Spleen (tissue), 11 donors: ENCODE results near the gene SLC38A7. TPM values are rescaled to one million over a fixed set of nuclear protein-coding genes. Genes with fewer than 3 reads are reported as not detected.
"Not testable (repeated sequence)": the region's sequence is repeated elsewhere in the genome, so short reads cannot be mapped to it uniquely, and the experiment has no call there.

Experiments used
- DNase-seq: peaks from one replicate; pipeline ENCODE4 v3.0.0-alpha.2; 2020
- H3K27ac ChIP-seq, 8 donors: fragments of 200-600 bp; sonication (generic) in 7 of 8; 1 replicate in 4 of 8; 2 replicates in 4 of 8; pipeline versions ENCODE4 v1.5.0 to v1.8.0; 2016 to 2021; ENCODE audit warnings: inconsistent platforms in 4 of 8, mild to moderate bottlenecking in 4 of 8, moderate library complexity in 1 of 8
- H3K27me3 ChIP-seq, 7 donors: fragments of 200-600 bp; sonication (generic) in 6 of 7; replicated peaks in 1 of 7; 1 replicate in 4 of 7; 2 replicates in 3 of 7; pipeline versions ENCODE4 v1.5.0 to v1.8.0; 2016 to 2021; ENCODE audit warnings: inconsistent platforms in 3 of 7, mild to moderate bottlenecking in 1 of 7
- H3K36me3 ChIP-seq, 6 donors: fragments of 200-600 bp; sonication (generic) in 5 of 6; 1 replicate in 4 of 6; 2 replicates in 2 of 6; pipeline versions ENCODE4 v1.5.0 to v1.8.0; 2016 to 2021; ENCODE audit warnings: inconsistent platforms in 2 of 6
- H3K4me1 ChIP-seq, 6 donors: fragments of 200-600 bp; sonication (generic) in 5 of 6; 1 replicate in 3 of 6; 2 replicates in 3 of 6; pipeline versions ENCODE4 v1.5.0 to v1.8.0; 2016 to 2021; ENCODE audit warnings: inconsistent platforms in 3 of 6
- H3K4me3 ChIP-seq, 8 donors: fragments of 200-600 bp; sonication (generic) in 7 of 8; 1 replicate in 4 of 8; 2 replicates in 4 of 8; pipeline versions ENCODE4 v1.5.0 to v1.8.0; 2016 to 2021; ENCODE audit warnings: inconsistent platforms in 4 of 8, mild to moderate bottlenecking in 4 of 8, moderate library complexity in 2 of 8
- H3K9me3 ChIP-seq, 8 donors: fragments of 200-600 bp; sonication (generic) in 7 of 8; 1 replicate in 4 of 8; 2 replicates in 4 of 8; pipeline versions ENCODE4 v1.5.0 to v1.8.0; 2016 to 2021; ENCODE audit warnings: inconsistent platforms in 4 of 8
- POLR2A ChIP-seq, 3 donors: fragments of 450-650 bp; IDR thresholded peaks; one replicate each; pipeline ENCODE4 v1.5.1; 2017; ENCODE audit warnings: antibody characterized with exemption in 3 of 3, mild to moderate bottlenecking in 1 of 3
- POLR2AphosphoS5 ChIP-seq, 3 donors: sonication (generic); formaldehyde crosslinking; IDR thresholded peaks; one replicate each; pipeline ENCODE4 v1.5.1; 2017; ENCODE audit warnings: antibody characterized with exemption in 3 of 3
- WGBS, 5 donors: extraction: QIAGEN DNeasy Blood & Tissue Kit in 3 of 5; methylation state at CpG; one replicate each; pipeline versions ENCODE4 v1.1.5 to v1.1.7; 2013 to 2018; 5-methylcytosine and 5-hydroxymethylcytosine counted together
- intact Hi-C: fragments of 100-400 bp; cut with DNase I; formaldehyde crosslinking; loops from one replicate; pipeline ENCODE4 v1.15.0; 2023; ENCODE audit warnings: low total_unique reads
- polyA plus RNA-seq, 3 donors: library from polyadenylated mRNA; stranded (reverse); fragments of 200-250 nt; gene quantifications; one replicate each; pipeline ENCODE4 v1.2.1, GENCODE V29; 2013
- total RNA-seq, 7 donors: library from RNA; depleted of rRNA in 3 of 7; stranded (reverse); fragments of >200 nt in 3 of 7; fragmentation: NEBNext Ultra II Directional in 4 of 7; extraction: Animal tissue kit (Norgen Biotek cat#: 25700) in 4 of 7; gene quantifications; one replicate each; pipeline versions ENCODE4 v1.1.0 to v1.2.1, GENCODE V29; 2016 to 2021
- TF ChIP-seq, protein P1 (sequence below), 11 experiments: fragments of 200-600 bp in 7 of 11; fragments of 450-650 bp in 4 of 11; sonication (generic) in 4 of 11; IDR thresholded peaks in 8 of 11; conservative IDR thresholded peaks in 3 of 11; 1 replicate in 7 of 11; 2 replicates in 4 of 11; pipeline versions ENCODE4 v1.4.0 to v1.8.0; 2016 to 2021; ENCODE audit warnings: antibody characterized with exemption in 11 of 11, inconsistent platforms in 4 of 11, mild to moderate bottlenecking in 1 of 11
- donor health status: healthy with polysubstance abuse.
- donor health status: DM: no; HTN: no; CAD: no; lungs with moderate emphysema.
- donor health status: DM: no; HTN: no; CAD: no.
- donor health status: Bipolar disorder and iron deficiency.
- donor health status: healthy.
- donor health status: DM: no; HTN: no; CAD: no.
- donor health status: DM: yes; HTN: yes; CAD: no.

Gene SLC38A7
- total and polyA plus RNA-seq, 10 donors = 2.9 to 29.5 (median 18.8) TPM

DNA sequence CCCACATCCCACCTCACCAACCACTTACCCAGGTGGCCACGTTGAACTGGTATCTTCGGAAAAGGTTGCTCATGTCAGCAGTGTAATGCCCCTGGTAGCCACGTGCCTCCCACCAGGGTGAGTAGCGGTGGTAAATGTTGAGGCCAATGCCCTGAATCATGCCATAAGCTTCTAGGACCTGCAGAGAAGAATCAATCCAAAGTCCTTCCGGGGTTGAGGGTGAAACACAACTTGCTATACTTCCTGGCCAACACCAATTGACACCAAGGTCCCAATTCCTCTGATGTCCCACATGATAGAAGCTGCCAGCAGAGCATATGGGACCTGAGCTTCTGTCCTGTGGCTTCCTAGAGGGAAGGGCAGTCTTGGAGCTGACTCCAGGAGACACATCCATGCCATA lies 43.6 kb downstream of the SLC38A7 start:
- no peak for DNase-seq
- no peaks in the 10 kb centered on the region for H3K4me1 ChIP-seq
- WGBS, 5 donors = 85 to 96% (median 91%) methylated on average over 5 of the region's 5 CpGs
- no peaks in the 10 kb centered on the region for H3K36me3 ChIP-seq
- no peak overlapping the region for H3K27ac ChIP-seq
- TF ChIP-seq POLR2AphosphoS5 (IDR thresholded peaks at IDR 0.05) (no peak), POLR2A (IDR thresholded peaks at IDR 0.05) (no peak)
- TF ChIP-seq, protein P1, sequence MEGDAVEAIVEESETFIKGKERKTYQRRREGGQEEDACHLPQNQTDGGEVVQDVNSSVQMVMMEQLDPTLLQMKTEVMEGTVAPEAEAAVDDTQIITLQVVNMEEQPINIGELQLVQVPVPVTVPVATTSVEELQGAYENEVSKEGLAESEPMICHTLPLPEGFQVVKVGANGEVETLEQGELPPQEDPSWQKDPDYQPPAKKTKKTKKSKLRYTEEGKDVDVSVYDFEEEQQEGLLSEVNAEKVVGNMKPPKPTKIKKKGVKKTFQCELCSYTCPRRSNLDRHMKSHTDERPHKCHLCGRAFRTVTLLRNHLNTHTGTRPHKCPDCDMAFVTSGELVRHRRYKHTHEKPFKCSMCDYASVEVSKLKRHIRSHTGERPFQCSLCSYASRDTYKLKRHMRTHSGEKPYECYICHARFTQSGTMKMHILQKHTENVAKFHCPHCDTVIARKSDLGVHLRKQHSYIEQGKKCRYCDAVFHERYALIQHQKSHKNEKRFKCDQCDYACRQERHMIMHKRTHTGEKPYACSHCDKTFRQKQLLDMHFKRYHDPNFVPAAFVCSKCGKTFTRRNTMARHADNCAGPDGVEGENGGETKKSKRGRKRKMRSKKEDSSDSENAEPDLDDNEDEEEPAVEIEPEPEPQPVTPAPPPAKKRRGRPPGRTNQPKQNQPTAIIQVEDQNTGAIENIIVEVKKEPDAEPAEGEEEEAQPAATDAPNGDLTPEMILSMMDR (IDR thresholded peaks at IDR 0.05 in 8 of 11, conservative IDR thresholded peaks at IDR 0.05 in 3 of 11) = no peak
- no peaks in the 10 kb centered on the region for H3K9me3 ChIP-seq
- H3K27me3 ChIP-seq = no peaks in the 10 kb centered on the region
- intact Hi-C loops = no loop called here
- no peak overlapping the region for H3K4me3 ChIP-seq

GRCh38 chr16:58639836-58640235 lies 44.7 kb downstream of the SLC38A7 start:
- intact Hi-C loops = no loop called here
- DNase-seq = no peak
- no peak overlapping the region for H3K27ac ChIP-seq
- H3K4me1 ChIP-seq = no peaks in the 10 kb centered on the region
- no peaks in the 10 kb centered on the region for H3K36me3 ChIP-seq
- WGBS, 5 donors = 81 to 92% (median 84%) methylated on average over 8 of the region's 8 CpGs
- H3K9me3 ChIP-seq = no peaks in the 10 kb centered on the region
- no peaks in the 10 kb centered on the region for H3K27me3 ChIP-seq
- no peak overlapping the region for H3K4me3 ChIP-seq
- TF ChIP-seq POLR2A (IDR thresholded peaks at IDR 0.05) (no peak), POLR2AphosphoS5 (IDR thresholded peaks at IDR 0.05) (no peak)
- TF ChIP-seq, protein P1 (IDR thresholded peaks at IDR 0.05 in 8 of 11, conservative IDR thresholded peaks at IDR 0.05 in 3 of 11) = no peak

GRCh38 chr16:58639230-58639629 lies 45.3 kb downstream of the SLC38A7 start:
- H3K4me3 ChIP-seq = no peak overlapping the region
- H3K4me1 ChIP-seq = no peaks in the 10 kb centered on the region
- no peak for DNase-seq
- H3K9me3 ChIP-seq = no peaks in the 10 kb centered on the region
- no peaks in the 10 kb centered on the region for H3K36me3 ChIP-seq
- no peak for TF ChIP-seq POLR2AphosphoS5 (IDR thresholded peaks at IDR 0.05)
- no peak for TF ChIP-seq POLR2A (IDR thresholded peaks at IDR 0.05)
- TF ChIP-seq, protein P1 (IDR thresholded peaks at IDR 0.05 in 8 of 11, conservative IDR thresholded peaks at IDR 0.05 in 3 of 11) = no peak
- H3K27ac ChIP-seq = no peak overlapping the region
- no peaks in the 10 kb centered on the region for H3K27me3 ChIP-seq
- intact Hi-C loops = no loop called here
- 75 to 93% (median 88%) methylated on average over 4 of the region's 4 CpGs for WGBS, 5 donors

DNA sequence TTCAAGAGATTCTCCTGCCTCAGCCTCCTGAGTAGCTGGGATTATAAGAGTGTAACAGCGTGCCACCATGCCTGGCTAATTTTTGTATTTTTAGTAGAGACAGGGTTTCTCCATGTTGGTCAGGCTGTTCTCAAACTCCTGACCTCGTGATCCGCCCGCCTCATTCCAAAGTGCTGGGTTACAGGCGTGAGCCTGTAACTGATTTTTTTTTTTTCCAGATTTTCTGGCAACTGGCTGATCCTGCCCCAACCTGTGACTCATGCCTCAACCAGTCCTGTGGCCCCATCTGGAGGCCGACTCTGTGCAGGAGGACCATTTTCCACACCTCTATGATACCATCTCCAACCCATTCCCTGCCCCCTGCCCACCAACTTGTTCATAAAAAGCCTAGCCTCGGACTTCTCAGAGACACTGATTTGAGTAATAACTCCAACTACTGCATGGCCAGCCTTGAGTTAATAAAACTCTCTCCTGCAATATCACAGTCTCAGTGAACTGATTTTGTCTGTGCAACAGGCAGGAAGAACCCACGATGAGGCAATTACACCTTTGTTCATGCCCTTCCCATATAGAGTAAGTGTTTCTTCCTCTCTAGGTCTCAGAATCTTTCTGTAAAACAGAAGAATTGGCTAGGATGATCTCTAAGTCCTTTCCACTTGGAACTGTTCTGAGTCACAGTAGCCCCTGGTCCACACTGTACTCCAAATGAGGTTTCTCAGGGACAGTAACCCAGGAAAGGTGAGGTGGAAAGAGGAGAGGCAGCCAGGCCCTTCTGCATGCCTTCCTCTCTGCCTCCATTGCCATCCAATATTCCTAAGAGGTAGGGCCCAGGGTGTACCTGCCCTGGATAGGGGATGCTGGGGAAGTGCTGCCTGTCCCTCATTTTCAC lies 46.2 kb downstream of the SLC38A7 start:
- no peak for DNase-seq
- H3K4me3 ChIP-seq = no peak overlapping the region
- TF ChIP-seq, protein P1 (IDR thresholded peaks at IDR 0.05 in 8 of 11, conservative IDR thresholded peaks at IDR 0.05 in 3 of 11) = no peak
- no peak for TF ChIP-seq POLR2A (IDR thresholded peaks at IDR 0.05)
- no peak for TF ChIP-seq POLR2AphosphoS5 (IDR thresholded peaks at IDR 0.05)
- no peak overlapping the region for H3K27ac ChIP-seq
- H3K36me3 ChIP-seq = no peaks in the 10 kb centered on the region
- intact Hi-C loops = no loop called here
- no peaks in the 10 kb centered on the region for H3K4me1 ChIP-seq
- no peaks in the 10 kb centered on the region for H3K27me3 ChIP-seq
- H3K9me3 ChIP-seq = no peaks in the 10 kb centered on the region
- 71 to 83% (median 73%) methylated on average over 8 of the region's 8 CpGs for WGBS, 5 donors

DNA sequence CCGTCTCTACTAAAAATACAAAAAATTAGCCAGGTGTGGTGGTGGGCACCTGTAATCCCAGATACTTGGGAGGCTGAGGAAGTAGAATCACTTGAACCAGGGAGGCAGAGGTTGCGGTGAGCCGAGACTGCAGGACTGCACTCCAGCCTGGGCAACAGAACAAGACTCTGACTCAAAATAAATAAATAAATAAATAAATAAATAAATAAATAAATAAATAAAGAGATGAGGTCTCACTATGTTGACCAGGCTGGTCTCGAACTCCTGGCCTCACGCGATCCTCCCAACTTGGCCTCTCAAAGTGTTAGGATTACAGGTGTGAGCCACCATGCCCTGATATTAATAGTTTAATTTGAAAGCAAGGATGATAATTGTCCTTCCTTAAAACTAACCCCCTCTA lies 47.5 kb downstream of the SLC38A7 start:
- H3K27me3 ChIP-seq, H3K4me3 ChIP-seq, H3K9me3 ChIP-seq, H3K27ac ChIP-seq, DNase-seq, H3K36me3 ChIP-seq, H3K4me1 ChIP-seq, intact Hi-C loops: not testable (repeated sequence)
- WGBS, 5 donors = 92 to 96% (median 95%) methylated on average over 6 of the region's 6 CpGs
